Breast epithelium (tissue), 3 donors: ENCODE measurements around the gene NAMPT.

Experiments used
- CTCF ChIP-seq, 3 donors: fragments of 450-650 bp; IDR thresholded peaks; one replicate each; pipeline ENCODE4 v1.5.1; 2016 to 2017; ENCODE audit warnings: antibody characterized with exemption in 3 of 3, mild to moderate bottlenecking in 3 of 3, moderate library complexity in 3 of 3
- POLR2A ChIP-seq: fragments of 450-650 bp; IDR thresholded peaks from one replicate; pipeline ENCODE4 v1.6.1; 2016; ENCODE audit warnings: antibody characterized with exemption, mild to moderate bottlenecking, moderate library complexity
- POLR2AphosphoS5 ChIP-seq, 3 donors: sonication (generic); formaldehyde crosslinking; IDR thresholded peaks; one replicate each; pipeline ENCODE4 v1.6.1; 2017; ENCODE audit warnings: antibody characterized with exemption in 3 of 3

- no peak for TF ChIP-seq CTCF (IDR thresholded peaks at IDR 0.05)
- no peak for TF ChIP-seq POLR2AphosphoS5 (IDR thresholded peaks at IDR 0.05)
- no peak for TF ChIP-seq POLR2A
Measured at GRCh38 chr7:106199024-106199423, 85.8 kb downstream of the NAMPT start.
